Lower lobe of right lung (tissue), 2 donors: ENCODE measurements around the gene GATC. TPM values are rescaled to one million over a fixed set of nuclear protein-coding genes. Genes with fewer than 3 reads are reported as not detected.

Experiments
- ATAC-seq, 2 donors: fragments of 200-7000 bp; cut with Tn5 transposase; one replicate each; pipeline ENCODE4 v1.9.1; 2020 to 2022; ENCODE audit warnings: mild to moderate bottlenecking in 2 of 2, moderate library complexity in 2 of 2
- DNase-seq: peaks from one replicate; pipeline ENCODE4 v3.0.0-alpha.2; 2020
- H3K27ac ChIP-seq: fragments of 200-600 bp; one replicate; pipeline ENCODE4 v1.8.0; 2022
- H3K27me3 ChIP-seq: fragments of 200-600 bp; one replicate; pipeline ENCODE4 v1.8.0; 2022; ENCODE audit warnings: low read depth
- H3K36me3 ChIP-seq: fragments of 200-600 bp; one replicate; pipeline ENCODE4 v1.8.0; 2022; ENCODE audit warnings: mild to moderate bottlenecking
- H3K4me1 ChIP-seq: fragments of 200-600 bp; one replicate; pipeline ENCODE4 v1.8.0; 2022
- H3K4me3 ChIP-seq: fragments of 200-600 bp; one replicate; pipeline ENCODE4 v1.8.0; 2022; ENCODE audit warnings: mild to moderate bottlenecking
- H3K9me3 ChIP-seq: fragments of 200-600 bp; one replicate; pipeline ENCODE4 v1.8.0; 2022
- CTCF ChIP-seq: fragments of 200-600 bp; IDR thresholded peaks from one replicate; pipeline ENCODE4 v1.8.0; 2022; ENCODE audit warnings: antibody characterized with exemption, mild to moderate bottlenecking
- intact Hi-C: fragments of 100-400 bp; cut with DNase I; formaldehyde crosslinking; loops from one replicate; pipeline ENCODE4 v1.11.0; 2022
- long read RNA-seq: library from polyadenylated mRNA; unstranded; transcript quantifications from one replicate; pipeline ENCODE4 v2.0.0, GENCODE V29; 2021
- total RNA-seq: library from RNA; stranded (reverse); fragmentation: NEBNext Ultra II Directional; extraction: Animal tissue kit (Norgen Biotek cat#: 25700); gene quantifications from one replicate; pipeline ENCODE4 v1.2.1, GENCODE V29; 2021
- donor health status: DM: no; HTN: yes; CAD: no; lungs with severe emphysema.

GATC gene
- total RNA-seq, result 31.7 TPM
- long read RNA-seq, full-length matches to known transcripts, result 13 of 27 reads
- long read RNA-seq, partial matches to known transcripts, result 1 of 27 reads
- long read RNA-seq, other reads (novel, unspliced or antisense), result 13 of 27 reads

- TF ChIP-seq CTCF, result no peak
- DNase-seq (peak; percentile 88), ATAC-seq (peak; percentile 98 to 99)
- H3K27me3 ChIP-seq, result no peaks in the 10 kb centered on the region
- peaks cover 50% of the 10 kb centered on the region for H3K36me3 ChIP-seq
- intact Hi-C loops, result no loop called here
- H3K9me3 ChIP-seq, result no peaks in the 10 kb centered on the region
- peak within 1 kb of the TSS; percentile 82 for H3K4me3 ChIP-seq
- peak within 1 kb of the TSS; percentile 90 for H3K27ac ChIP-seq
- peaks cover 25% of the 10 kb centered on the region for H3K4me1 ChIP-seq
Measured at GRCh38 chr12:120445911-120446843, at the start of gene GATC, which contains the start of gene TRIAP1. GATC (plus strand) TSS chr12:120446444; CDS start chr12:120446481, 37 bp downstream. TRIAP1 (minus strand) TSS chr12:120446384; CDS start chr12:120446372, 12 bp downstream.

- DNase-seq, result no peak
- H3K27ac ChIP-seq, result no peak overlapping the region
- H3K4me3 ChIP-seq, result no peak overlapping the region
- H3K9me3 ChIP-seq, result no peaks in the 10 kb centered on the region
- no peaks in the 10 kb centered on the region for H3K4me1 ChIP-seq
- intact Hi-C loops, result no loop called here
- H3K27me3 ChIP-seq, result peaks cover 33% of the 10 kb centered on the region
- TF ChIP-seq CTCF, result no peak
- H3K36me3 ChIP-seq, result no peaks in the 10 kb centered on the region
- peak; percentile 24 to 38 for ATAC-seq
Measured at GRCh38 chr12:120397824-120398540, 48.3 kb upstream of the GATC start.

- no peak overlapping the region for H3K27ac ChIP-seq
- no peak for TF ChIP-seq CTCF
- ATAC-seq (no peak), DNase-seq (no peak)
- H3K27me3 ChIP-seq, result peaks cover 25% of the 10 kb centered on the region
- H3K9me3 ChIP-seq, result no peaks in the 10 kb centered on the region
- intact Hi-C loops, result no loop called here
- H3K4me1 ChIP-seq, result no peaks in the 10 kb centered on the region
- no peak overlapping the region for H3K4me3 ChIP-seq
- H3K36me3 ChIP-seq, result no peaks in the 10 kb centered on the region
Measured at GRCh38 chr12:120399531-120399930, 46.7 kb upstream of the GATC start.

- H3K27ac ChIP-seq, result no peak overlapping the region
- H3K36me3 ChIP-seq, result no peaks in the 10 kb centered on the region
- DNase-seq (no peak), ATAC-seq (no peak)
- H3K27me3 ChIP-seq, result peaks cover 8% of the 10 kb centered on the region
- H3K9me3 ChIP-seq, result no peaks in the 10 kb centered on the region
- intact Hi-C loops, result no loop called here
- H3K4me1 ChIP-seq, result no peaks in the 10 kb centered on the region
- H3K4me3 ChIP-seq, result no peak overlapping the region
- no peak for TF ChIP-seq CTCF
Measured at GRCh38 chr12:120402217-120402616, 44.0 kb upstream of the GATC start.

GRCh38 chr12:120403869-120404268 lies 42.4 kb upstream of the GATC start:
- Histone ChIP-seq H3K9me3 (no peaks in the 10 kb centered on the region), H3K27ac (no peak overlapping the region), H3K4me1 (no peaks in the 10 kb centered on the region), H3K36me3 (no peaks in the 10 kb centered on the region), H3K27me3 (no peaks in the 10 kb centered on the region), H3K4me3 (no peak overlapping the region)
- no peak for TF ChIP-seq CTCF
- intact Hi-C loops, result no loop called here
- DNase-seq (no peak), ATAC-seq (no peak)
